Measurements from ENCODE around the gene ERC1.
"Not testable (repeated sequence)": the region's sequence is repeated elsewhere in the genome, so short reads cannot be mapped to it uniquely, and the experiment has no call there.

ERC1 gene

DNA sequence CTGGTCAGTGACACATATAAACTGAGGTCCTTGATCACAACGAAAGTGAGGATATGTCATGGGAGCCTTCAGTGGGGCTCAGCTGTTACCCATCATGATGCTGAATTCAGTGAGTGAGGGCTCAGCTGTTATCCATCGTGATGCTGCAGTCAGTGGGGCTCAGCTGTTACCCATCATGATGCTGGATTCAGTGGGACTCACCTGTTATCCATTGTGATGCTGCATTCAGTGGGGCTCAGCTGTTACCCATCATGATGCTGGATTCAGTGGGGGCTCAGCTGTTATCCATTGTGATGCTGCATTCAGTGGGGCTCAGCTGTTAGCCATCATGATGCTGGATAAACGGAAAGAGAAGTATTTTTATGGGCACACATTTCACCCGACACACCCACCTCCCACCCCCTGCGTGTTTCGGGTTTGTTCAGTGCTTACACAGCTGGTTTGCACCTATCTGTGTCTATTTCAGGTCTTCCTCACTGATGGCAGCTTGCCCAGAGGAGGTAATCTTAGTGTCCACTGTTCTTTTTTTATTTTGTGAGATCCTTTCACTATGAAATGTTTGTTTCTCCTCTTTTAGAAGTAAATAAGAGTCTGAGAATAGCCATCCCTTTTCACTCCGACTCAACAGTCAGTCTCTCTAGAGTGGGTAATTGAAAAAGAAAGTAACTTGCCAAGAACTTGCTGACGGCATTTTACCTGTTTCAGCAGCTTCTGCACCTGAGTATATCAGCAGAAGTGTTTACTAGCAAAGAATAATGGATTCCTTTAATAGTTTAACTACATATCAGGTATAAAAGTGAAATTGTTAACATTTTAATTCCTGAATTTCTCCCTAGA lies 183.0 kb downstream of the ERC1 start:
- H3K9ac ChIP-seq (ENCODE audit: low read depth, low read length): no peak overlapping the region
- H3K36me3 ChIP-seq (ENCODE audit: insufficient read depth, low read length): no peaks in the 10 kb centered on the region
- H3K4me1 ChIP-seq (ENCODE audit: insufficient read depth, low read length): no peaks in the 10 kb centered on the region
- H3K9me3 ChIP-seq (ENCODE audit: control insufficient read depth, insufficient read depth, low read length): no peaks in the 10 kb centered on the region

DNA sequence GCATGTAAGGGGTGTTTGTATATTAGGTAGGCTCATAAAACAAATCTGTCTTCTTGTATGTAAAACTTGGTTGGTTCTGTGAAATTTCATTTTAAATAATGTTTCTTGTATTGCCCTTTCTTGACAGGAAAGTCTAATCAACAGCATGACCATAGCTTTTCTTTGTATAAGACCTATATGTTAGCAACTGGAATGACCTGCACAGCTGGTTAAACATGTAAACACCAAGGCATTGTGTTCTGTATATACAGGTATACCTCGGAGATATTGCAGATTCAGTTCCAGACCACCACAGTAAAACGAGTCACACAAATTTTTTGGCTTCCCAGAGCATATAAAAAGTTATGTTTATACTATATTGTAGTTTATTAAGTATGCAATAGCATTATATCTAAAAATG lies 183.6 kb downstream of the ERC1 start:
- Histone ChIP-seq H3K9me3 (ENCODE audit: control insufficient read depth, insufficient read depth, low read length) (no peaks in the 10 kb centered on the region), H3K9ac (ENCODE audit: low read depth, low read length) (no peak overlapping the region), H3K36me3 (ENCODE audit: insufficient read depth, low read length) (no peaks in the 10 kb centered on the region), H3K4me1 (ENCODE audit: insufficient read depth, low read length) (no peaks in the 10 kb centered on the region)

GRCh38 chr12:1176191-1176590 lies 185.2 kb downstream of the ERC1 start:
- Histone ChIP-seq H3K9me3 (ENCODE audit: control insufficient read depth, insufficient read depth, low read length) (no peaks in the 10 kb centered on the region), H3K36me3 (ENCODE audit: insufficient read depth, low read length) (no peaks in the 10 kb centered on the region), H3K9ac (ENCODE audit: low read depth, low read length) (no peak overlapping the region), H3K4me1 (ENCODE audit: insufficient read depth, low read length) (no peaks in the 10 kb centered on the region)

GRCh38 chr12:1179128-1179527 lies 188.1 kb downstream of the ERC1 start:
- Histone ChIP-seq H3K9me3 (ENCODE audit: control insufficient read depth, insufficient read depth, low read length) (no peaks in the 10 kb centered on the region), H3K4me1 (ENCODE audit: insufficient read depth, low read length) (no peaks in the 10 kb centered on the region), H3K36me3 (ENCODE audit: insufficient read depth, low read length) (no peaks in the 10 kb centered on the region), H3K9ac (ENCODE audit: low read depth, low read length) (no peak overlapping the region)

- no peak overlapping the region for H3K9ac ChIP-seq (ENCODE audit: low read depth, low read length)
- no peaks in the 10 kb centered on the region for H3K9me3 ChIP-seq (ENCODE audit: control insufficient read depth, insufficient read depth, low read length)
- H3K4me1 ChIP-seq (ENCODE audit: insufficient read depth, low read length): peaks cover 5% of the 10 kb centered on the region; the same call in 1 of the 2 replicates
- H3K36me3 ChIP-seq (ENCODE audit: insufficient read depth, low read length): no peaks in the 10 kb centered on the region
These were observed 191.0 kb downstream of the ERC1 start for GRCh38 chr12:1182069-1182468.

DNA sequence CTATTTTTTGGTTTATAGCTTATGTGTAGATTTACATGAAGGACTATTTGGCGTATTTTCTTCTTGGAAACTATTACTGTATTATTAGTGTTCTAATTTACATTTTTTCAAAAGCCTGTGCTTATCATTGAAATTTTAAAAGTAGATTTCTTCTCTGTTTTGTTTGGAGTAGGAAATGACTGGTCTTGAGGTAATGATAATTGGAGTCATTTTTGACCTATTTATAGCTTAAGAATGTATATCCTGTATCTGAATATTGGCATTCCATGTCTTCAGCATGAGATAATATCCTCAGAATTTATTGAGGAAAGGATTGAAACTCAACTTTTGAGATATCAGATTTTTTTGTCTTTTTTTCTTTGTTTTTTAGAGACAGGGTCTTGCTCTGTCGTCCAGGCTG lies 193.4 kb downstream of the ERC1 start:
- no peaks in the 10 kb centered on the region for H3K9me3 ChIP-seq (ENCODE audit: control insufficient read depth, insufficient read depth, low read length)
- H3K4me1 ChIP-seq (ENCODE audit: insufficient read depth, low read length): peaks cover 5% of the 10 kb centered on the region; the same call in 1 of the 2 replicates
- H3K36me3 ChIP-seq (ENCODE audit: insufficient read depth, low read length): no peaks in the 10 kb centered on the region
- no peak overlapping the region for H3K9ac ChIP-seq (ENCODE audit: low read depth, low read length)

DNA sequence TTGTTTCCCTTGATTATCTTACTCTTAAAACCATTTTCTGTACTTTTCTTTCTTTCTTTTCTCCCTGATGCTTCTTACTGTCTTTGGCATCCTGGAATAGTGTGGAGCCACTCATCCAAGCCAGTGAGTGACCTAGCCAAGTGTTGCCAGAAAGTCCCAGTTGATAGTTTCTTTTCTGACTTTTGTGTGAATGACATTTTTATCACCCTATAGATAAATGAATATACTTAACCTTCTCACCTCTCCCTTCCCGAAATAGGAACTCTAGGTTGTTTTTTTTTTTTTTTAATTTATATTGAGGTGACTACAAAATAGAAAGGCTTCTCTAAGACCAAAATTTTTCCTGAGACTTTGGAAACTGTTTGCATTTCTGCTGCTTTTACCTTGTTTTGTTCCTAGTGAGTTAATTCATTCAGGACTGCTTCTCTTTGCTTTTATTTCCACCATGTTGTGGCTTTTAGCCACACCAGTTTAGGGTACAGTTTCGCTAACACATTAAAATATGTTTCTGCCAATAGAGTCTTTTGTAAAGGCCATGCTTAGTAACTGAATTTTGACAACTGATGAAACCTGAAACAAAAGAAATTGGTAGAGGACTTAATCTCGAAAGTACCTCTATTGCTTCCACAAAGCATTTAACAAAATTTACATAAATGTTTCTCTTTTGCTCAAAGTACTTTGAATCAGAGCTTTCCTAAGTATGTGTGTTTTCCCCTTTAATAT lies 194.6 kb downstream of the ERC1 start:
- Histone ChIP-seq H3K9me3 (ENCODE audit: control insufficient read depth, insufficient read depth, low read length) (no peaks in the 10 kb centered on the region), H3K4me1 (ENCODE audit: insufficient read depth, low read length) (peaks cover 5% of the 10 kb centered on the region; the same call in 1 of the 2 replicates), H3K36me3 (ENCODE audit: insufficient read depth, low read length) (no peaks in the 10 kb centered on the region), H3K9ac (ENCODE audit: low read depth, low read length) (no peak overlapping the region)

GRCh38 chr12:1186298-1186697 lies 195.3 kb downstream of the ERC1 start:
- Histone ChIP-seq H3K9ac (ENCODE audit: low read depth, low read length) (no peak overlapping the region), H3K4me1 (ENCODE audit: insufficient read depth, low read length) (peaks cover 5% of the 10 kb centered on the region; the same call in 1 of the 2 replicates)

DNA sequence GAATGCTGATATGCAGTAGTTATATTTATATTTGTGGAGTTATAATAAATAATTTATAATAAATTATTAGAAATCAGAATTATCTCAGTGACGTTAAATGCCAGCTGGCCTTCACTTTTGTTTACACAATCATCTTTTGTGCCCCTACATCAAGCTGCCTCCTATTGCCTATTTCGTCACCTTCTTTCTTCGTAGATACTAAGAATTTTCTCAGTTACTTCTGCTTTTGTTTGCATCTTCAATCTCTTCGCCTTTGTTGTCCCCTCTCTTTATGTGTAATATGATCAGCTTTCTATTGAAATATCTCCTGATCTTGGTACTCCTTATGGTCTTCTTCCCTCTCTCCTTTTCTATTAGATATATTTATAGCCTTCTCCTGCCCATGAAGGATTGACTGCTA lies 197.0 kb downstream of the ERC1 start:
- Histone ChIP-seq H3K4me1 (ENCODE audit: insufficient read depth, low read length) (peaks cover 5% of the 10 kb centered on the region; the same call in 1 of the 2 replicates), H3K9me3 (ENCODE audit: control insufficient read depth, insufficient read depth, low read length) (no peaks in the 10 kb centered on the region), H3K36me3 (ENCODE audit: insufficient read depth, low read length) (no peaks in the 10 kb centered on the region), H3K9ac (ENCODE audit: low read depth, low read length) (no peak overlapping the region)

More at GRCh38 chr12:1186298-1186697, 195.3 kb downstream of the ERC1 start:
- H3K9me3 ChIP-seq (ENCODE audit: control insufficient read depth, insufficient read depth, low read length): no peaks in the 10 kb centered on the region
- no peaks in the 10 kb centered on the region for H3K36me3 ChIP-seq (ENCODE audit: insufficient read depth, low read length)

DNA sequence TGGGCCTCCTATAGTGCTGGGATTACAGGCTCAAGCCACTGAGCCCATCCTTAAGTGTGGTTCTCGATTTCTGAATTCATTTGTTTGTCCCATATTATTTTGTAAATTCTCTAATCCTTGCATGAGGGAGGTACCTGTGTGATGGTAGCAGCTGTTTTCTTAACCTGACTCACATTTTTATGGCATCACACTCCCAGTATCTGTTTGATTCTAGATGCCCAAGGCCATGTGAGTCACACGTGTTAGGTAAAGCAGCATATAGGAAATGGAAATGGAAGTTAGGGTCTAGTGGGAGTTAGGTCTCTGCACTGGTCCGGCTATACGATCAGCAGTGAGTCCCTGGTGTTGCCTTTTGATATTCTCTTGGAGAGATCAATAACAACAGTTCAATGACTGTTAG lies 198.1 kb downstream of the ERC1 start:
- Histone ChIP-seq H3K9me3 (ENCODE audit: control insufficient read depth, insufficient read depth, low read length) (no peaks in the 10 kb centered on the region), H3K9ac (ENCODE audit: low read depth, low read length) (no peak overlapping the region), H3K4me1 (ENCODE audit: insufficient read depth, low read length) (peaks cover 5% of the 10 kb centered on the region; the same call in 1 of the 2 replicates), H3K36me3 (ENCODE audit: insufficient read depth, low read length) (no peaks in the 10 kb centered on the region)

DNA sequence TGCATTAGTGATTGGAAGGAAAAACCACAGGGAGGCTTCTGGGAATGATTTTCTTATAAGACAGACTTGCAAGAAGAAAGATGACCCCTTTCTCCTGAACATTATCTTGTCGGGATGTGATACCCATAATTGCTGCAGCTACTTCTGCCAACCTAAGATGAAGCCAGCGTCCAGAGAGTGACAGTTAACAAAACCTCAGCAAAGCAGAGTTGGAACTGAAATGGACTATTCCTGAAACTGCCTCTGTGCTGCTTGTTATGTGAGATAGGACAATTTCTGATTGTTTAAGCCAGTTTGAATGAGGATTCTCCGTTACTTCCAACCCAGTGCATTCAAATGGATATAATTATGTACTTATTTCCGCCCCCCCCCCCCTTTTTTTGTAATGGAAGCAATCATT lies 204.5 kb downstream of the ERC1 start:
- no peak overlapping the region for H3K9ac ChIP-seq (ENCODE audit: low read depth, low read length)
- H3K36me3 ChIP-seq (ENCODE audit: insufficient read depth, low read length): 0 out of 2 replicates have a peak, but pooled peaks cover 3% of the 10 kb centered on the region
- H3K4me1 ChIP-seq (ENCODE audit: insufficient read depth, low read length): no peaks in the 10 kb centered on the region
- H3K9me3 ChIP-seq (ENCODE audit: control insufficient read depth, insufficient read depth, low read length): peaks cover 12% of the 10 kb centered on the region; the same call in 1 of the 2 replicates

GRCh38 chr12:1197264-1198018 lies 206.4 kb downstream of the ERC1 start:
- Histone ChIP-seq H3K36me3 (ENCODE audit: insufficient read depth, low read length) (0 out of 2 replicates have a peak, but pooled peaks cover 3% of the 10 kb centered on the region), H3K9me3 (ENCODE audit: control insufficient read depth, insufficient read depth, low read length) (peaks cover 12% of the 10 kb centered on the region; the same call in 1 of the 2 replicates), H3K9ac (ENCODE audit: low read depth, low read length) (no peak overlapping the region), H3K4me1 (ENCODE audit: insufficient read depth, low read length) (no peaks in the 10 kb centered on the region)

DNA sequence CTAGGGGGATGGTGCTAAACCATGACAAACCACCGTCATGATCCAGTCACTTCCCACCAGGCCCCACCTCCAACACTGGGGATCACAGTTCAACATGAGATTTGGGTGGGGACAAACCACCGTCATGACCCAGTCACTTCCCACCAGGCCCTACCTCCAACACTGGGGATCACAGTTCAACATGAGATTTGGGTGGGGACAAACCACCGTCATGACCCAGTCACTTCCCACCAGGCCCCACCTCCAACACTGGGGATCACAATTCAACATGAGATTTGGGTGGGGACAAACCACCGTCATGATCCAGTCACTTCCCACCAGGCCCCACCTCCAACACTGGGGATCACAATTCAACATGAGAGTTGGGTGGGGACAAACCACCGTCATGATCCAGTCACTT lies 207.8 kb downstream of the ERC1 start:
- not testable (repeated sequence) for H3K9ac ChIP-seq (ENCODE audit: low read depth, low read length); H3K4me1 ChIP-seq (ENCODE audit: insufficient read depth, low read length); H3K36me3 ChIP-seq (ENCODE audit: insufficient read depth, low read length)
- peaks cover 12% of the 10 kb centered on the region; the same call in 1 of the 2 replicates for H3K9me3 ChIP-seq (ENCODE audit: control insufficient read depth, insufficient read depth, low read length)

GRCh38 chr12:1199700-1200099 lies 208.7 kb downstream of the ERC1 start:
- Histone ChIP-seq H3K9ac (ENCODE audit: low read depth, low read length) (no peak overlapping the region), H3K9me3 (ENCODE audit: control insufficient read depth, insufficient read depth, low read length) (peaks cover 12% of the 10 kb centered on the region; the same call in 1 of the 2 replicates), H3K36me3 (ENCODE audit: insufficient read depth, low read length) (0 out of 2 replicates have a peak, but pooled peaks cover 3% of the 10 kb centered on the region), H3K4me1 (ENCODE audit: insufficient read depth, low read length) (peaks cover 4% of the 10 kb centered on the region; the same call in 1 of the 2 replicates)

Data from ES-I3 (cell line).